GM21447 (cell line): ENCODE data around the gene FSIP2.
"Not testable (repeated sequence)": the region's sequence is repeated elsewhere in the genome, so short reads cannot be mapped to it uniquely, and the experiment has no call there.

Source experiments
- ATAC-seq: cut with Tn5 transposase; IDR thresholded peaks from one replicate; pipeline ENCODE4 v1.9.1; 2021; ENCODE audit not compliant: unreplicated experiment

FSIP2 gene

DNA sequence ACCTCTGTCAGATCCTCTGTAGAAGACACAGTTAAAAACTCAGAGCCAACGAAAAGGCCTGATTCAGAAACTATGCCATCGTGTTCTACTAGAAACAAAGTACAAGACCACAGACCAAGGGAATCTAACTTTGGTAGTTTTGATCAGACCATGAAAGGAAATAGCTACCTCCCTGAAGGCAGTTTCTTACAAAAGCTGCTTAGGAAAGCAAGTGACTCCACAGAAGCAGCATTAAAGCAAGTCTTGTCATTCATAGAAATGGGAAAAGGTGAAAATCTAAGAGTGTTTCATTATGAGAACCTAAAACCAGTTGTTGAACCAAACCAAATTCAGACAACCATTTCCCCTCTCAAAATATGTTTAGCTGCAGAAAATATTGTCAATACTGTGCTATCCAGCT lies 58.2 kb downstream of the FSIP2 start:
- no peak for ATAC-seq

DNA sequence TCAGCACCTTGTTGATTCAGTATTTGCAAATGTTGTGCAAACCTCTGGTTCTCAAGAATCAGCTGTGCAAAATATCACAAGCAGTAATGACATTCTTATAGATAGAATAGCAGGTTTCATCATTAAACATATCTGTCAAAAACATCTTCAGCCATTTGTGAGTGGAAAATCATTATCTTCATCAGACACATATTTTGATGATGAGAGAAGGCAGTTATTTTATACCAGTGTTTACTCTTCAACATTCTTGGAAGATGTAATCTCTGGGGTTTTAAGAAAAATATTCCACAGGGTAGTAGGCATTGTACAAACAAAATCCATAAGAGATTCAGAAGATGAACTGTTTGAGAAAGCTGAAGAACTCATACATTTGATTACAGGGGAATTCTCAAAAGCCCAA lies 64.3 kb downstream of the FSIP2 start:
- ATAC-seq, result no peak

DNA sequence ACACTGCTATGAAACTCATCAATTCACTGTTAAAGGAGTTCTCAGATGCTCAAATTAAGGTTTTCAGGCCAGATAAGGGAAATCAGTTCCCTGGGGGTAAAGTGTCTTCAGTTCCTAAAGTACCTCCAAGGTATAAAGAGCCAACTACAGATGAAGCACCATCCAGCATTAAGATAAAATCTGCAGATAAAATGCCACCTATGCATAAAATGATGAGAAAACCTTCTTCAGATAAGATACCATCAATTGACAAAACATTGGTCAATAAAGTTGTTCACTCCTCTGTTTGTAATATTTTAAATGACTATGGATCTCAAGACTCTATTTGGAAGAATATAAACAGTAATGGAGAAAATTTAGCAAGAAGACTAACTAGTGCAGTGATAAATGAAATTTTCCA lies 68.2 kb downstream of the FSIP2 start:
- ATAC-seq, result no peak

DNA sequence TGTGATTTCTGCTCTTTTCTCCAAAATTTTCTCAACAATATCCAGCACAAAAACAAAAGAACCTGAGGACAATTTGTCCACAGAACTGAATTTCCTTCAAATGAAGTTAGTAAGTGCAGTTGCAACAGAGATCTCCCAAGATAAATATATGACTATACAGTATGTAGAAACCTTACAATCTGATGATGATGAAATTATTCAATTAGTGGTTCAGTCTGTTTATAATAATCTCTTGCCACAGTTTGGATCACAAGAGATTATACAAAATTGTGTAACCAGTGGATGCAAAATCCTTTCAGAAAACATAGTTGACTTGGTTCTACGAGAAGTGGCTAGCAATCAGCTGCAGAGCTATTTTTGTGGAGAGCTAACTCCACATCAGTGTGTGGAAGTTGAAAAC lies 68.7 kb downstream of the FSIP2 start:
- ATAC-seq, result no peak

DNA sequence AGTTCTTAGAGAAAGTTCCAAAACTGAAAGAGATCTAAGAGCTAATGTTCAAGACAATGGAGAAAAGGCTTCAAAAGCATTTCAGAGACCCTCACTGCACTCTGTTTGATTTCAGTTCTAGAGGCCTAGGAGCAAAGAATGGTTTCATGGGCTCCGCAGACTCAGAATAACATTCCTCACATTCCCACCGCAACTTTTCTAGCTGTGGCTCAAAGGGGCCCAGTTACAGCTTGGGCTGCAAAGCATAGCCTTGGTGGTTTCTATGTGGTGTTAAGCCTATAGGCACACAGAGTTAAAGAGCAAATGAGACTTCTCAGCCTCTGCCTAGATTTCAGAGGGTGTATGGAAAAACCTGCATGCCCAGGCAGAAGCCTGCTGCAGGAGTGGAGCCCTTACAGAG lies 73.0 kb downstream of the FSIP2 start:
- ATAC-seq, result no peak

DNA sequence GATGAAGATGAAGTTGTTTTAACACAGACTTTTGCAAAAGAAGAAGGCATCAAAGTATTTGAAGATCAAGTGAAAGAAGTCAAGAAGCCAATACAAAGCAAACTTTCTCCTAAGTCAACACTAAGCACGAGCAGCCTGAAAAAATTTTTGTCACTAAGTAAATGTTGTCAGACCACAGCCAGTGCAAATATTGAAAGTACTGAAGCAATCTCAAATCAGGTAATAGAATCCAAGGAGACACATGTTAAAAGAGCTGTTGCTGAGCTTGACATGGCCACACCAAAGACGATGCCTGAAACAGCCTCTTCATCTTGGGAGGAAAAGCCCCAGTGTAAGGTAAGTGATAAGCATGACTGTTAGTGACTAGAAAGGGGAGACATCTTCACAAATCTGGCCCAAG lies 75.1 kb downstream of the FSIP2 start:
- ATAC-seq, result no peak

DNA sequence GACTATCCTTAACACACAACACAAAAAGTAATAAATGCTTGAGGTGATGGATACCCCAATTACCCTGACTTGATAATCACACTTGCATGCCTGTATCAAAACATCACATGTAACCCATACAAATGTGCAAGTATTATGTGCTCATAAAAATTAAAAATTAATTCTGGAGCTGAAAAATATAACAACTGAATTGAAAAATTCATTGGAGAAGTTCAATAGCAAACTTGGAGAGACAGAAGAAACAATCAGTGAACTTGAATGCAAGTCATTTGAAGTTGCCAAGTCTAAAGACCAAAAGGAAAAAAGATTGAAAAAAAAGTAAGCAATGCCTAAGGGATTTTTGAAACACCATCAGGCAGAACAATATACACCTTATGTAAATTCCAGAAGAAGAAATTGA lies 79.4 kb downstream of the FSIP2 start:
- ATAC-seq, result no peak

DNA sequence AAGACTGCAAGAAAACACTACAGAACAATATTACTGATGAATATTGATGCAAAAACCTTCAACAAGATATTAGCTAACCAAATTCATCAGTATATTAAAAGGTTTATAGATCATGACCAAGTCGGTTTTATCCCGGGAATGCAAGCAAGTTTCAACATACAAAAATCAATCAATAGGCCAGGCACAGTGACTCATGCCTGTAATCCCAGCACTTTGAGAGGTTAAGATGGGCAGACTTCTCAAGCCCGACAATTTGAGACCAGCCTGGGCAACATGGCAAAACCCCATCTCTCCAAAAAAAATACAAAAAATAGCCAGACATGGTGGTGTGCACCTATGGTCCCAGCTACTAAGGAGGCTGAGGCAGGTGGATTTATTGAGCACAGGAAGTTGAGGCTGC lies 82.9 kb downstream of the FSIP2 start:
- no peak for ATAC-seq

DNA sequence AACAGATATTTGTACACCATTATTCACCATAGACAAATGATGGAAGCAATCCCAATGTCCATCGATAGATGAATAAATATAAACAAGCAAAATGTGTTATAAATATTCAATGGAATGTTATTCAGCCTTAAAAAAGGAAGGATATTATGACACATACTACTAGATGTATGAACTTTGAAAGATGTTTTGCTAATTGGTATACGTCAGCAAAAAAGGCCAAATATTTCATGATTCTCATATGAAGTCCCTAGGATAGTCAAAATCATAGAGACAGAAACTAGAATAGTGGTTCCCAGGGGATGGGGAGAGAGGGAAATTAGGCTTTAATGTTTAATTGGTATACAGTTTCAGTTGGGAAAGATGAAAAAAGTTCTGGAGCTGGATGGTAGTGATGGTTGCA lies 85.2 kb downstream of the FSIP2 start:
- ATAC-seq, result no peak

DNA sequence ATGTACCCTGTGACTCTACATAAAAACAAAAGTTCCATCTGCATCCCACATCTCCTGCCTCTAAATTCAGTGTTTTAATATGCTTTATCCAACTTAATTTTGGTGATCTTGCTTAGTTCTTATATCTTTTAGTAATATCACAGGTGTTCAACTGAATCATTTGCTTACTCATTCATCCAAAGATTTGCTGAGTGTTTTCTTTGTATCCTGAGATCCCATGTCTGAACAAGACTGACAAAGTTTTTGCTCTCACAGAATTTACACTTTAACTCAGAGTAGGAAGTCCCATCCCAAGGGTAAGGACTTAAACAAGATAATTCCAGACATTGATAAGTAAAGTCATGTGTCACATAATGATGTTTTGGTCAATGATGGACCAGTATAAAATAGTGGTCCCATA lies 87.0 kb downstream of the FSIP2 start:
- ATAC-seq, result no peak

DNA sequence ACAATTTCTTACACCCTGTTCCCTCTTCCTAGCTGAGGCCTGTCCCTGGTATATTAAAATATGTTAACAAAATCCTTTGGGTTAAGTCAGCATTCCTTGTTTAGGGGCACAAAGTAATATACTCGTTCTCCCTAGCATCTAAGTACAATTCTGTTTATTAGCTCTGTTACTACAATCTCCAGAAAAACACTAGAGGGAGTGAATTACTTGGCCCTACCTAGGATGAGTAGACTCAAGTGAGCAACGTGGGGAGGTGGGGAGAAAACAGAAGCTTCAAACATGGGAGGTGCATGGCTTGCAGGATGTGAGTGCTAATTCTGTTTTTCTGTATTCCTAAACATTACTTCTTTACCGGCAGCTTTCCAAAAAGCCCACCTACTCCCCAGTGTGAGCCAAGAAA lies 89.7 kb downstream of the FSIP2 start:
- ATAC-seq, result no peak

DNA sequence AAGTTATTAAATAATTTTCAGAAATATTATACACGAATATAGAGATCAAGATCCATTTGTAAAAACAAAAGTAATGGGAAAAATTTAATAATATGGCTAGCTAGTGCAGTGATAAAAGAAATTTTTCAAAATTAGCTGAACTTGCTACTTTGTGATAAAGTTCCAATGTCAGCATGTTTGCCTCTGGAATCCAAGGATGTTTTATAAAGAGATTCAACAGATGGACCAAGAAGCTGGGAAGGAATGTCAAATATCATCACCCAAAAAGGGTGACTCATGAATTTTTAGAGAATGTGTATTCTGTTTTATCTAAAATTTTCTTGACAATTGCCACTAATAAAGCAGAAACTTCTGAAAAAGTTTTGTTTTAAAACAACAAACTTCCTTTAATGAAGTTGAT lies 95.3 kb downstream of the FSIP2 start:
- no peak for ATAC-seq

DNA sequence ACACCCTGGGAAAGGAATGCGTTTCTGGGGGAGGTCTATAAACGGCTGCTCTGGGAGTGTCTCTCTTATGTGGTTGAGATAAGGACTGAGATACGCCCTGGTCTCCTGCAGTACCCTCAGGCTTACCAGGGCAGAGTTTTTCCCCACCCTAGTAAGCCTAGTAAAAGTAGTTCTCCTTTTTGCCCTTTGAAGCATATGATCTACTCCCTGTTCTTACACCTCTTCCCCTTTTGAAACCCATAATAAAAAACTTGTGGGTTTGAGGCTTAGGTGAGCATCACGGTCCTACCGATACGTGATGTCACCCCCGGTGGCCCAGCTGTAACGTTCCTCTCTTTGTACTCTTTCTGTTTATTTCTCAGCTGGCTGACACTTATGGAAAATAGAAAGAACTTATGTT lies 97.4 kb downstream of the FSIP2 start:
- no peak for ATAC-seq

DNA sequence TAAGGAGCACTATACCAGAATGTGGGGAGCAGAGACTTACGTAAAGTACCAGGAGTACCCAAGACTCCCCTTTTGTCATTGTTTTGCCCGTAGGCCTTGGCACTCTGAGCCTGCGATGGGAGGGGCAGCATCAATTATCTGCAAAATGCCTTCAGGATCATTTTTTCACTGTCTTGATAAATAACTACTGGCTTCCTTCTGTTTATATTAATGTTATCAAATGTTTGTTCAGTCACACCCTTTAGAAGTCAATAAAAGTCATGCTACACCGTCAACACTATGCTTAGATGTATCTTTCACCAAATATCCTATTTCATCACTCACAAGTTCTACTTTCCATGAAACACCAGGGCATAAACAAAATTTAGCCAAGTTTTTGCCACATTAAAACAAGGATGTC lies 116.3 kb downstream of the FSIP2 start:
- ATAC-seq, result no peak

DNA sequence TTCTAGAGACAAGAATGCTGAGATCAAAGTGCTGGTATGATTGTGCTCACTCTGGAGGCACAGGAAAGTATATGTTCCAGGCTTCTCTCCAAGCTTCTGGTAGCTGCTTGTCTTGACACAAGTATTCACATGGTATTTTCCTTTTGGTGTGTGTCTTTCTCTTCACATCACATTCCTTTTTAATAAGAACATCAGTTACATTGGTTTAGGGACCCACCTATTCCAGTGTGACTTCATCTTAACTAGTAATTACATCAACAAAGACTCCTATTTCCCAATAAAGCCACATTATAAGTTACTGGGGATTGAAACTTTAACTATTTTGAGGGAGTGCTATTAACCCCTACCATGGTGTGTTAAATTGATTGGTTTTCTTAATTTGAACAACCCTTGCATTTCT lies 119.1 kb downstream of the FSIP2 start:
- ATAC-seq, result no peak

DNA sequence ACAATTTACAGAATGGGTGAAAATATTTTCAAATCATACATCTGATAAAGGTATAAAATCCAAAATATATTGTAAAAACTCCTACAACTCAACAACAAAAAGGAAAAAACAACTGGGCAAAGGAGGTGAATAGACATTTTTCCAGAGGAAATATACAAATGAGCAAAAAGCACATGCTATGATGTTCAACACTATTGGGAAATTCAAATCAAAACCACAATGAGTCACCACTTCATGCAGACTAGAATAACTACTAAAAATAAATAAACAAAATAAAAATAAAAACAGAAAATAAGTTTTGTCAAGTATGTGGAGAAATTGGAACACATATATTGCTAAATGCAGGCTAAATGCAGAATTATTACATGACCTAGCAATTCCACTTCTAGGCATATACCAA lies 120.9 kb downstream of the FSIP2 start:
- no peak for ATAC-seq

DNA sequence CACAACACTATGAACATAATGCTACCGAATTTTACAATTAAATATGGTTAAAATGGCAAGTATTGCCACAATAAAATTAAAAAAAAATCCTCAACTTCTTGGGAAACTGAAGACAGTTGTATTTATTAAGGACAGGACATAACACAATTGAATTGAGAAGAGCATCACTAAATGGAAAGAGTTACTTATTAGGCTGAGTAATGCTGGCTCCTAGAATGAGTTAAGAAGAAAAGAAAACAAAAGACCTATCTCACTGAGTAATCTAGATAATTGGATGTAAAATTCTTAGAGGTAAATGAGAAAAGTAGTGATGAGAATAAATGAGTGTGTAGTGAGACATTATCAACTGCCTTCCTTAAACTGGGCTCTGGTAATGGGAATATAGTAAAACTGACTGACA lies 121.7 kb downstream of the FSIP2 start:
- ATAC-seq, result no peak

DNA sequence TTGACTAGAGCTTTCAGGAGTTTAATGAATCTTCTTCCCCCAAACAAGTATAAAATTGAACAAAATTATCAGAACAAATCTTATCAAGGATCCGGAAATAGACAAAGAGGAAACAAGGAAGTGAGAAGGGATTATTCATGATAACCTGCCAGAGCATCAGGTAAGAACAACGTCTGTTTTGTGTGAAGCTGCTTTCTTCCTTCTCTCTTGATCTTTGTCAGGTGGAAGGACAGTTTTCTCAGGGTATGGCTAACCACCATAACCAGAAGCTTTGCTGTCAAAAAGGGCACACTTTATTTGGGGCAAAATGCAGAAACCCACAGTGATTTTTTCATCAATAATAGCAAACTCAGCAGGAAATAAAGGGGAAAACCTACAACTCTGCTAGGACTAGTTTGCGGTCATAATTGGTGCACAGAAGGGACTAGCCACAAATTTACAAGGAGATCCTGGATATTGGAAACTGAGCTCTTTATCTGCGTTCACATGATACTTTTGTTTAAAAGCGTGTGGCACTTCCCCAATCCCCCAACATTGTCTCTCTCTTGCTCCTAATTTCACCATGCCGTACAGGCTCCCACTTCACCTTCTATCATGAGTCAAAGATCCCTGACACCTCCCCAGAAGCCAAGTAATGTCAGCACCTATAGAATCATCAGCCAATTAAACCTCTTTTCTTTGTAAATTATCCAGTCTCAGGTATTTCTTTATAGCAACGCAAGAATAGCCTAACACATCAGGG lies 124.2 kb downstream of the FSIP2 start:
- no peak for ATAC-seq

DNA sequence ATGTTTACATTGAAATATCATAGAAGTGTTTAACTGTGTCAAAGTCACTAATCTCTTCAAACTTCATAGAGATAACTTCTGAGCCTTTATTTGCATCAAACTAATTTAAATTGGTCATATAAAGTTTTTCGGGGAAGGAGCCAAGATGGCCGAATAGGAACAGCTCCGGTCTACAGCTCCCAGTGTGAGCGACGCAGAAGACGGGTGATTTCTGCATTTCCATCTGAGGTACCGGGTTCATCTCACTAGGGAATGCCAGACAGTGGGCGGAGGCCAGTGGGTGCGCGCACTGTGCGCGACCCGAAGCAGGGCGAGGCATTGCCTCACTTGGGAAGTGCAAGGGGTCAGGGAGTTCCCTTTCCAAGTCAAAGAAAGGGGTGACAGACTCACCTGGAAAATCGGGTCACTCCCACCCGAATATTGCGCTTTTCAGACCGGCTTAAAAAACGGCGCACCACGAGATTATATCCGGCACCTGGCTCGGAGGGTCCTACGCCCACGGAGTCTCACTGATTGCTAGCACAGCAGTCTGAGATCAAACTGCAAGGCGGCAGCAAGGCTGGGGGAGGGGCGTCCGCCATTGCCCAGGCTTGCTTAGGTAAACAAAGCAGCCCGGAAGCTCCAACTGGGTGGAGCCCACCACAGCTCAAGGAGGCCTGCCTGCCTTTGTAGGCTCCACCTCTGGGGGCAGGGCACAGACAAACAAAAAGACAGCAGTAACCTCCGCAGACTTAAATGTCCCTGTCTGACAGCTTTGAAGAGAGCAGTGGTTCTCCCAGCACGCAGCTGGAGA lies 126.1 kb downstream of the FSIP2 start:
- ATAC-seq, result not testable (repeated sequence)

DNA sequence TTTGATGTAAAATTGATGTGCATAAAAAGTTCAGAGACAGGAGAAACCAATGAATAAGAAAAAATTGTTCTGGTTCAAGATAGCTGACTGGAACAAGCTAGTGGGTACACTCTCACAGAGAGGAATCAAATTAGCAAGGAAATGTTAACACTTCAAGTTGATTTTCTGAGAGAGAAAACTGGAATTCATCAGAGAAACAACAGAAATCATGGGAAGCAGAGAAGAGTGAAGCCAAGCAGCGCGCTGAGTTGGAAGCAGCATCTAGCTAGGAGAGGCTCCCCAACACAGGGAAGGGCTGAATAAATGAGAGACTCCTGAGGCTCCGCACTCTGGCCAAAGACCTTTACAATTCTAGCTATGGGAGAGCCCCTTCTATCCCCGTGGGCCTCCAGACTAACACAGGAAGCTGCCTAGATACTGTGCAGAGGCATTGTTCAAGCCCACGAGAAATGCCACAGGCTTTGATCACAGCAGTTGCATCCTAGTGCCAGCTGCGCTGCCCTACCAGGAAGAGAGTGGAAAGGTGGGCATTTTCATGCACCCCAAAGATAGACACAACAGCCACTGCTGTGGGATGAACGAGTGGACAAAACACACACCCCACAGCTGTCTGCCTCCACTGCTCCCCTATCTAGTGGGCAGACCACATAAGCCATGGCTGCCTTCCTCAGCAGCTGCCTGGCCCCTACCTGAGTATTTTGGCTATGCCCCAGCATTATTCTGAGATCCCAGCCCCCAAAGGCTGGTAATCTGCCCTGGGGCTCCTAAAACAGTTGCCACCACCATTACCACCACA lies 136.7 kb downstream of the FSIP2 start:
- no peak for ATAC-seq

DNA sequence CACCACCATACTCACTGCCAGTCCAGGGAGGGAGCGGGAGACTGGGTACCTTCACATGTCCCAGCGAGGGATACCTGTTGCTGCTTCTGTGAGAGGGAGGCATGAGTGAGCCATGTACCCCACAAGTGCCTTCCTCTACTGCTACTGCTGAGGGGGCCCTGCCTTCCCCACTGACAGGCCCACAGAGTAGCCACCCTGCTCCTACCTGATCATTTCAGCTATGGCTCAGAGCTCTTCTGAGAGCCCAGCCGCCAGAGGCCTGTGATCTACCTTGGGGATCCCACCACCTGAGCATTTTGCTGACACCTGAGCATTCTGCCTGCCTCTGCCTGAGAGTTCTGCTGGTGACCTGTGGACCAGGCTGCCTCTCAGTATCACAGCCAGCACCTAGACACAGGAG lies 137.6 kb downstream of the FSIP2 start:
- no peak for ATAC-seq

DNA sequence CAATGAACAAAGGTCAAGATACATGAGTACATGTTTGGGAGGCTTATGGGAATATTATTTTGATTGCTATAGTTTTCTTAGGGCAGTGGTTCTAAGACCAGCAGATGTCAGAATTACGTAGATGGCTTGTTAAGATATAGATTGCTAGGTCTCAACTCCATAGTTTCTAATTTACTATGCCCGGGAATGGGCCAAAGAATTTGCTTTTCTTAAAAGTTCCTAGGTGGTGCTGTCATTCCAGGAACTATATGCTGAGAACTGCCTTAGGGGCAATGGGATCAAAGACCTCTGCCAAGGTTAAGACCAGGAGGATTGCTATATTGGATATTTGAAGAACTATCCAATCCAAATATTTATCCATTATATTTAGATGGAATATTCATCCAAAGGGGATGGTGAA lies 141.8 kb downstream of the FSIP2 start:
- no peak for ATAC-seq
